A549 (cell line): ENCODE data around the gene ATP5ME. TPM values are rescaled to one million over a fixed set of nuclear protein-coding genes. Genes with fewer than 3 reads are reported as not detected.

Source experiments
- ATAC-seq, 2 experiments: fragments of 200-7000 bp in 1 of 2; fragments of >200 bp in 1 of 2; cut with Nextera tagmentation in 1 of 2; cut with Tn5 transposase in 1 of 2; 3 replicates each; pipeline versions ENCODE4 v1.8.0 to v1.9.1; 2018 to 2020; ENCODE audit warnings: mild to moderate bottlenecking in 1 of 2, moderate library complexity in 1 of 2
- CTCF ChIA-PET: fragments of 300-600 bp; sonication (Branson Sonifier 250); formaldehyde crosslinking; extraction: SDS; loops from one replicate; lab custom pipeline; 2021; ENCODE audit warnings: antibody characterized with exemption, inconsistent platforms; lab: Yijun Ruan, JAX
- POLR2A ChIA-PET: fragments of 350-600 bp; formaldehyde crosslinking; extraction: SDS; loops from one replicate; lab custom pipeline; 2021; ENCODE audit warnings: antibody characterized with exemption, inconsistent platforms; lab: Yijun Ruan, JAX
- DNase-seq, 2 experiments: peaks; one replicate each; pipeline versions ENCODE4 v3.0.0 to v3.0.0-alpha.2; 2011 to 2016; ENCODE audit warnings: low read depth in 1 of 2, low spot score in 1 of 2
- FAIRE-seq: peaks from 2 replicates; lab custom pipeline; 2011; peaks lifted over from hg19 to GRCh38; lab: Jason Lieb, UNC
- H3K27ac ChIP-seq, 2 experiments: fragments of >200 bp; sonication (Bioruptor Twin); formaldehyde crosslinking; 3 replicates each; pipeline ENCODE4 v1.5.1; 2016 to 2017
- H3K4me1 ChIP-seq: fragments of >200 bp; sonication (Bioruptor Twin); formaldehyde crosslinking; 3 replicates; pipeline ENCODE4 v1.6.1; 2016
- H3K4me2 ChIP-seq: fragments of >200 bp; sonication (Bioruptor Twin); formaldehyde crosslinking; 3 replicates; pipeline ENCODE4 v1.6.1; 2016
- H3K4me3 ChIP-seq: fragments of >200 bp; sonication (Bioruptor Twin); formaldehyde crosslinking; 3 replicates; pipeline ENCODE4 v1.5.1; 2016
- H3K9me3 ChIP-seq: fragments of >200 bp; sonication (Bioruptor Twin); formaldehyde crosslinking; 3 replicates; pipeline ENCODE4 v1.6.1; 2016
- BHLHE40 ChIP-seq: IDR thresholded peaks from 2 replicates; pipeline ENCODE4 v1.6.1; 2012; ENCODE audit warnings: low read depth, low read length, inconsistent platforms
- CBX8 ChIP-seq: fragments of 200-600 bp; sonication (generic); IDR thresholded peaks from 2 replicates; pipeline ENCODE4 v1.6.1; 2016
- E2F6 ChIP-seq: IDR thresholded peaks from 2 replicates; pipeline ENCODE4 v1.6.1; 2012; ENCODE audit warnings: low read depth, borderline replicate concordance
- EP300 ChIP-seq, 2 experiments: fragments of >200 bp; sonication (Bioruptor Twin); formaldehyde crosslinking; IDR thresholded peaks; 2 replicates in 1 of 2; 3 replicates in 1 of 2; pipeline ENCODE4 v1.6.1; 2016 to 2017
- ESRRA ChIP-seq: fragments of 150-350 bp; IDR thresholded peaks from 2 replicates; pipeline ENCODE4 v1.6.1; 2014; ENCODE audit warnings: mild to moderate bottlenecking, low read length, borderline replicate concordance
- KDM1A ChIP-seq: fragments of 200-600 bp; sonication (generic); IDR thresholded peaks from 2 replicates; pipeline ENCODE4 v1.6.1; 2016; ENCODE audit warnings: low read depth, mild to moderate bottlenecking
- RCOR1 ChIP-seq: fragments of 150-350 bp; IDR thresholded peaks from 2 replicates; pipeline ENCODE4 v1.6.1; 2014; ENCODE audit warnings: antibody characterized with exemption, low read length, low read depth
- RFX5 ChIP-seq: fragments of 450-650 bp; IDR thresholded peaks from 2 replicates; pipeline ENCODE4 v1.7.1; 2014; ENCODE audit warnings: antibody characterized with exemption, mild to moderate bottlenecking, moderate library complexity
- WGBS: methylation state at CpG from one replicate; pipeline ENCODE4 v1.1.6; 2017; ENCODE audit errors: missing lambda C conversion rate; 5-methylcytosine and 5-hydroxymethylcytosine counted together
- polyA plus RNA-seq, 4 experiments: library from polyadenylated mRNA; depleted of rRNA in 3 of 4; stranded (reverse); fragments of >200 nt; fragmentation: RNase III in 1 of 4; extraction: RNeasy Plus Mini Kit Qiagen cat#74134 plus additional on column Dnase treatment in 1 of 4; gene quantifications; 2 replicates in 3 of 4; 3 replicates in 1 of 4; pipeline ENCODE4 v1.2.3, GENCODE V29; 2011 to 2017
- TF ChIP-seq, protein P1 (sequence below): fragments of 450-650 bp; IDR thresholded peaks from 2 replicates; pipeline ENCODE4 v1.6.1; 2014; ENCODE audit warnings: antibody characterized with exemption
- TF ChIP-seq, protein P2 (sequence below): fragments of >200 bp; sonication (Bioruptor Twin); formaldehyde crosslinking; IDR thresholded peaks from 3 replicates; pipeline ENCODE4 v1.5.1; 2016

ATP5ME gene
- polyA plus RNA-seq, 2 of the 4 experiments (the other 2 are of a cell fraction) = 198 to 659 TPM

DNA sequence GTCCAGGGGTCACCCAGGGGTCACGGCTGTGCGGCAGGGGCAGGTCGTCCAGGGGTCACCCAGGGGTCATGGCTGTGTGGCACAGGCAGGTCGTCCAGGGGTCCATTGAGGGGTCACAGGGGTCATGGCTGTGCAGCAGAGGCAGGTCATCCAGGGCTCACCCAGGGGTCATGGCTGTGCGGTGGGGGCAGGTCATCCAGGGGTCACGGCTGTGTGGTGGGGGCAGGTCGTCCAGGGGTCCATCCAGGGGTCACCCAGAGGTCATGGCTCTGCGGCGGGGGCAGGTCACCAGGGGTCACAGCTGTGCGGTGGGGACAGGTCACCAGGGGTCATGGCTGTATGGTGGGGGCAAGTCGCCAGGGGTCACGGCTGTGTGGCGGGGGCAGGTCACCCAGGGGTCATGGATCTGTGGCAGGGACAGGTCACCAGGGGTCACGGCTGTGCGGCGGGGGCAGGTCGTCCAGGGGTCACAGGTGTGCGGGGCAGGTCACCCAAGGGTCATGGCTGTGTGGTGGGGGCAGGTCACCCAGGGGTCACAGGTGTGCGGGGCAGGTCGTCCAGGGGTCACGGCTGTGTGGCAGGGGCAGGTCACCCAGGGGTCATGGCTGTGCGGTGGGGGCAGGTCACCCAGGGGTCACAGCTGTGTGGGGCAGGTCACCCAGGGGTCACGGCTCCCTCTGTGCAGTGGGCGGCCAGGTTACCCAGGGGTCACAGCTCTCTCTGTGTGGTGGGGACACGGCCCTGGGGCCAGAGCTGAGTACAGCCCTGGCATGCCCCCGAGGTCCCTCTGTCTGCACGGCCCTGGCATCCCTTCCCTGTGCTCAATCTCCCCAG is 16.0 kb downstream of the ATP5ME start:
- TF ChIP-seq, protein P1, sequence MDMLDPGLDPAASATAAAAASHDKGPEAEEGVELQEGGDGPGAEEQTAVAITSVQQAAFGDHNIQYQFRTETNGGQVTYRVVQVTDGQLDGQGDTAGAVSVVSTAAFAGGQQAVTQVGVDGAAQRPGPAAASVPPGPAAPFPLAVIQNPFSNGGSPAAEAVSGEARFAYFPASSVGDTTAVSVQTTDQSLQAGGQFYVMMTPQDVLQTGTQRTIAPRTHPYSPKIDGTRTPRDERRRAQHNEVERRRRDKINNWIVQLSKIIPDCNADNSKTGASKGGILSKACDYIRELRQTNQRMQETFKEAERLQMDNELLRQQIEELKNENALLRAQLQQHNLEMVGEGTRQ = no peak
- TF ChIP-seq RCOR1 (no peak), CBX8 (no peak), ESRRA (0 out of 2 replicates have a peak, but pooled peaks have one; percentile 19), KDM1A (no peak), E2F6 (no peak), BHLHE40 (no peak)
- 45% methylated on average over 3 of the region's 27 CpGs for WGBS
- Histone ChIP-seq H3K9me3 (no peaks in the 10 kb centered on the region; the same call in 2 of the 3 replicates), H3K4me3 (no peak overlapping the region), H3K27ac (no peak overlapping the region), H3K4me1 (no peaks in the 10 kb centered on the region), H3K4me2 (no peak overlapping the region)
- FAIRE-seq (no peak), DNase-seq (no peak), ATAC-seq (no peak)
- POLR2A ChIA-PET = no interaction called here
- CTCF ChIA-PET = no interaction called here

DNA sequence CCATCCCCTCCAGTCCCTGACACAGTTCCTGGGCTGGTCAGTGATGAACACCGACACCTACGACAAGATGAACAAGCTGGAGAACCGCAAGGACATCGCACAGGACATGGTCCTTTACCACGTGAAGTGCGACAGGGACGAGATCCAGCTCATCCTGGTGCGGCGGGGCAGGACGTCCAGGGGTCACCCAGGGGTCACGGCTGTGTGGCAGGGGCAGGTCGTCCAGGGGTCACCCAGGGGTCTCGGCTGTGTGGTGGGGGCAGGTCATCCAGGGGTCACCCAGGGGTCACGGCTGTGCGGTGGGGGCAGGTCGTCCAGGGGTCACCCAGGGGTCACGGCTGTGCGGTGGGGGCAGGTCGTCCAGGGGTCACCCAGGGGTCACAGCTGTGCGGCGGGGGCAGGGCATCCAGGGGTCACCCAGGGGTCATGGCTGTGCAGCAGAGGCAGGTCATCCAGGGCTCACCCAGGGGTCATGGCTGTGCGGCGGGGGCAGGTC is 16.7 kb downstream of the ATP5ME start:
- ChIA-PET CTCF (no interaction called here), POLR2A (no interaction called here)
- no peak for TF ChIP-seq EP300 (IDR thresholded peaks at IDR 0.05)
- Histone ChIP-seq H3K4me1 (no peaks in the 10 kb centered on the region), H3K9me3 (no peaks in the 10 kb centered on the region; the same call in 2 of the 3 replicates), H3K4me2 (no peak overlapping the region), H3K4me3 (no peak overlapping the region), H3K27ac (no peak overlapping the region)
- DNase-seq = no peak
- WGBS = 79% methylated on average over 10 of the region's 23 CpGs
- no peak for FAIRE-seq
- no peak for ATAC-seq

GRCh38 chr4:656436-657337 is 17.4 kb downstream of the ATP5ME start:
- Histone ChIP-seq H3K4me3 (no peak overlapping the region), H3K27ac (no peak overlapping the region), H3K4me2 (no peak overlapping the region), H3K9me3 (no peaks in the 10 kb centered on the region; the same call in 2 of the 3 replicates), H3K4me1 (no peaks in the 10 kb centered on the region)
- FAIRE-seq (no peak), DNase-seq (no peak), ATAC-seq (no peak)
- no peak for TF ChIP-seq E2F6
- no peak for TF ChIP-seq RFX5
- TF ChIP-seq, protein P2, sequence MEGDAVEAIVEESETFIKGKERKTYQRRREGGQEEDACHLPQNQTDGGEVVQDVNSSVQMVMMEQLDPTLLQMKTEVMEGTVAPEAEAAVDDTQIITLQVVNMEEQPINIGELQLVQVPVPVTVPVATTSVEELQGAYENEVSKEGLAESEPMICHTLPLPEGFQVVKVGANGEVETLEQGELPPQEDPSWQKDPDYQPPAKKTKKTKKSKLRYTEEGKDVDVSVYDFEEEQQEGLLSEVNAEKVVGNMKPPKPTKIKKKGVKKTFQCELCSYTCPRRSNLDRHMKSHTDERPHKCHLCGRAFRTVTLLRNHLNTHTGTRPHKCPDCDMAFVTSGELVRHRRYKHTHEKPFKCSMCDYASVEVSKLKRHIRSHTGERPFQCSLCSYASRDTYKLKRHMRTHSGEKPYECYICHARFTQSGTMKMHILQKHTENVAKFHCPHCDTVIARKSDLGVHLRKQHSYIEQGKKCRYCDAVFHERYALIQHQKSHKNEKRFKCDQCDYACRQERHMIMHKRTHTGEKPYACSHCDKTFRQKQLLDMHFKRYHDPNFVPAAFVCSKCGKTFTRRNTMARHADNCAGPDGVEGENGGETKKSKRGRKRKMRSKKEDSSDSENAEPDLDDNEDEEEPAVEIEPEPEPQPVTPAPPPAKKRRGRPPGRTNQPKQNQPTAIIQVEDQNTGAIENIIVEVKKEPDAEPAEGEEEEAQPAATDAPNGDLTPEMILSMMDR = no peak
- ChIA-PET POLR2A (no interaction called here), CTCF (no interaction called here)
- WGBS = 90% methylated on average over 27 of the region's 58 CpGs
